ENCODE measurements around the gene BBX.

DNA sequence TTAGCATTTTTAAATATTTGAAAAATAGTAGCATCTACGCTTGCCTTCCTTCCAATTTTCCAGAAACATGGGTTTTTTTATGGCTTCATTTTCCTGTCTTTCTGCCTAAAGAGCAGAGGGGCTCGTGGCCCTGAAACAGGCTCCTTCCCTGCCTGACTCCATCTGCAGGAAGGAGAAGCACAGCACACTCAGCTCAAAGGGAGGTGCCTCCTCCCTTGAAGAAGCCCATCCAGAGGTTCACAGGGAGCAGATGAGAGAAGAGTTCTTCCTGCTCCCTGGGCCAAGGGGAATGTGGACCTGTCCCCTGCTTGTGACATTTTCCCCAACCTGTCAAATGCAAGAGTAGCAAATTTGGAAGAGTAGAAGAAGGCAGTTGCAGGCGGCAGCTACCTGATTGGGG lies 55.8 kb downstream of the BBX start:
- TF ChIP-seq, protein P1, sequence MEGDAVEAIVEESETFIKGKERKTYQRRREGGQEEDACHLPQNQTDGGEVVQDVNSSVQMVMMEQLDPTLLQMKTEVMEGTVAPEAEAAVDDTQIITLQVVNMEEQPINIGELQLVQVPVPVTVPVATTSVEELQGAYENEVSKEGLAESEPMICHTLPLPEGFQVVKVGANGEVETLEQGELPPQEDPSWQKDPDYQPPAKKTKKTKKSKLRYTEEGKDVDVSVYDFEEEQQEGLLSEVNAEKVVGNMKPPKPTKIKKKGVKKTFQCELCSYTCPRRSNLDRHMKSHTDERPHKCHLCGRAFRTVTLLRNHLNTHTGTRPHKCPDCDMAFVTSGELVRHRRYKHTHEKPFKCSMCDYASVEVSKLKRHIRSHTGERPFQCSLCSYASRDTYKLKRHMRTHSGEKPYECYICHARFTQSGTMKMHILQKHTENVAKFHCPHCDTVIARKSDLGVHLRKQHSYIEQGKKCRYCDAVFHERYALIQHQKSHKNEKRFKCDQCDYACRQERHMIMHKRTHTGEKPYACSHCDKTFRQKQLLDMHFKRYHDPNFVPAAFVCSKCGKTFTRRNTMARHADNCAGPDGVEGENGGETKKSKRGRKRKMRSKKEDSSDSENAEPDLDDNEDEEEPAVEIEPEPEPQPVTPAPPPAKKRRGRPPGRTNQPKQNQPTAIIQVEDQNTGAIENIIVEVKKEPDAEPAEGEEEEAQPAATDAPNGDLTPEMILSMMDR (IDR thresholded peaks at IDR 0.05), result no peak
- TF ChIP-seq POLR2A (IDR thresholded peaks at IDR 0.05), result no peak
